Stomach (tissue), 4 donors: ENCODE results near the gene WDR70.

ENCODE experiments used
- POLR2A ChIP-seq, 4 donors: fragments of 450-650 bp; IDR thresholded peaks; one replicate each; pipeline ENCODE4 v1.6.1; 2016; ENCODE audit warnings: antibody characterized with exemption in 4 of 4, control low read depth in 2 of 4, mild to moderate bottlenecking in 1 of 4, moderate library complexity in 1 of 4
- TF ChIP-seq, protein P1 (sequence below), 7 experiments: fragments of 450-650 bp in 4 of 7; fragments of 200-600 bp in 3 of 7; sonication (generic) in 3 of 7; IDR thresholded peaks; one replicate each; pipeline ENCODE4 v1.5.1; 2016 to 2019; ENCODE audit warnings: antibody characterized with exemption in 7 of 7, control low read depth in 2 of 7, mild to moderate bottlenecking in 1 of 7

DNA sequence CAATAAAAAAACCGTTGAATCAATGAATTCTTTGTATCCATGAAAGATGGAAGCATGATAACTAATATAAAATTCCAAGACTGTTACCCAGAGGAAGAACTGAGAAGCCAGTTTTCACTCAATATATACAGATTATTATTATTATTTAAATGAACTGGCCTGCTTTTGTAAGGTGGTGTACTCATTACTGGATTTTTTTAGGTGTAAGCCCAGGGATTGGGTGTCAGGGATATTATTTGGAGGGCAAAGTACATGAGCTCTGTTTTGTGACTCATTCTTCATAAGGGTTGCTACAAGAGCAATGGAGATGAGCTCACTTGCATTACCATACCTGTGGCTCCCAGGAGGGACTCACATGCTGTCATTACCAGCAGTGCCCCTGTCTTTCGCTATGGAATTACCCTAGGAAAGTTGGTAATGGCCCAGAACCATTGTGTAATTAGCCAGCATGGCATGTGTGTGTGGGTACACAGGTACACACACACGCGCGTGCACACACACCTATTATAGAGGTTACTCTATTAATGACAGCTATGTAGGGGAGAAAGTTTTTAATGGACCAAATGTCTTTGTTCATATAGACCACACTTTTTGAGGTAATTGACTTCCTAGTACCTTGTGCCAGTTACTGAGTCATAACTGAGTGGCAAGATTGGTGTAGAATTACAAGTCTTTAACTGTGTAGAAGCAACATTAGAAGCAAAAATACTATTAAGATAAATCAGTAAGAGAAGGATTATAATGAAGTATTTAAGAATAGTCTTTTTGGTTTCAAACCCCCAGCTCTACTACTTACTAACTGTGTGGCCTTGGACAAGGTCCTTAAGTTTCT is 317.3 kb downstream of the WDR70 start:
- TF ChIP-seq, protein P1, sequence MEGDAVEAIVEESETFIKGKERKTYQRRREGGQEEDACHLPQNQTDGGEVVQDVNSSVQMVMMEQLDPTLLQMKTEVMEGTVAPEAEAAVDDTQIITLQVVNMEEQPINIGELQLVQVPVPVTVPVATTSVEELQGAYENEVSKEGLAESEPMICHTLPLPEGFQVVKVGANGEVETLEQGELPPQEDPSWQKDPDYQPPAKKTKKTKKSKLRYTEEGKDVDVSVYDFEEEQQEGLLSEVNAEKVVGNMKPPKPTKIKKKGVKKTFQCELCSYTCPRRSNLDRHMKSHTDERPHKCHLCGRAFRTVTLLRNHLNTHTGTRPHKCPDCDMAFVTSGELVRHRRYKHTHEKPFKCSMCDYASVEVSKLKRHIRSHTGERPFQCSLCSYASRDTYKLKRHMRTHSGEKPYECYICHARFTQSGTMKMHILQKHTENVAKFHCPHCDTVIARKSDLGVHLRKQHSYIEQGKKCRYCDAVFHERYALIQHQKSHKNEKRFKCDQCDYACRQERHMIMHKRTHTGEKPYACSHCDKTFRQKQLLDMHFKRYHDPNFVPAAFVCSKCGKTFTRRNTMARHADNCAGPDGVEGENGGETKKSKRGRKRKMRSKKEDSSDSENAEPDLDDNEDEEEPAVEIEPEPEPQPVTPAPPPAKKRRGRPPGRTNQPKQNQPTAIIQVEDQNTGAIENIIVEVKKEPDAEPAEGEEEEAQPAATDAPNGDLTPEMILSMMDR (IDR thresholded peaks at IDR 0.05), result no peak
- TF ChIP-seq POLR2A (IDR thresholded peaks at IDR 0.05), result no peak
